Activated T-helper 9 cell treated with anti-CD3 and anti-CD28 coated beads, Interleukin-2, amount 50 U/mL, for 16 hours (primary cell): ENCODE data around the gene DOCK4.

Experiments
- DNase-seq: peaks from one replicate; pipeline ENCODE4 v3.0.0-alpha.2; 2020; ENCODE audit warnings: low read depth

Gene DOCK4

DNA sequence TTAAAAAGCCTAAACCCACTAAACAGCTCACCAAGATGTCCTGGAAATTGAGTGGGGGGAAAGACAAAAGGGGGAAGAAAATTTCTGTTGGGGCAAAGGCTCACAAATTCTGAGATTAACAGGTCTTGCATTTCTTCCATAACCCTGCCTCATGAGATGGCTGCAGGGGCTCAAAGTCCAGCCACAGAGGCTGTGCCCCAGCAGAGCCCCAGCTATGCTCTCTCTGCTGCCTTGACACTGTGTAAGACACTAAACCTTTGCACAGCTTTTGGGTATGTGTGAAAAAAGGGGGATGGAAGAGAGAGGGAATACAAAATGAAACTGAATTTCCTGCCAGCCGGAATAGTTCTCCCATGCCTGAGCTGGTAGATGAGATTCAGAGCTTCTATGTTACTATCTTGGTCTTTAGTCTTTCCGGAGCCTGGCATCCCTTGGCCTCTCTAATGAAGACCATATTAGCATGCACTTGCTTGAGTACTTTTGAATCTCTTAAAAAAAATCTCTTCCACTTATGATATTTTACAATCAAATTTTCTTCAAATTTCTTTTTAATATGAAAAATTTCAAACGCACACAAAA, 403.9 kb downstream of the DOCK4 start:
- no peak for DNase-seq

DNA sequence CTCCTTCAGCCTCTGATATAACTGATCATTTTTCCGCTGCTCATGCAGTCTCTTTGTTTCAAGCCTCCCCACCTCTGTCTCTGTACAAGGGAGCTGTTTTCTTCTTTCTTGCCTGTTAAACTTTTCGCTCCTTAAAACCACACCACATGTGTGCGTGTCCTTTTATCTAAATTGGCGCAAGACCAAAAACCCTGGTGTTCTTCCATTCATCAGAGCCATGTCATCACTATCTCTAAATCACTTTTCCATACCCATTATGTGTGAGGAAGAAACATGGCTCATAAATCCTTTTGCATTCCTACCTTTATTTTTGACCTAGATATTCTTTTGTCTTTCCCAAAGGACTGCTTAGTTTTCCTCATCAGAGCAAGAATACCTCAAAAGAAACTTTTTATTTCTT, 404.9 kb downstream of the DOCK4 start:
- no peak for DNase-seq

DNA sequence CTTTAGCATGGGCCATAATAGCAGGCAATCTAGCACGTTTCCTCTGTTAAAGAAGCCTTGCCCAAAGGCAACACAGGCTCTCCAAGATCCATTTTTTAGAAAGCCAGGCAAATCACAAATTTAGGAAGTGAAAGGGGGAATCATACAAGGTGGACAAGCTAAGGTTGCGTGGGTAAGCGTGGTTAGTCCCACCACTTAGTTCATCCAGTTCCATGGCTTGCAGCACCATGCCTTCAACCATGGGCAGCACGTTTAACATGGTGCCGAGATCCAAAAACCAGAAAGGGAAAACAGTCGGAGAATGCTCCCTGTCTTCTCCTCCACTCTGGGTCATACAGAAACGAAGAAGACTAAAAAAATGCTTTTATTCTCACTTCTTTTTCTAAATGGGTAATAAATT, 409.5 kb downstream of the DOCK4 start:
- DNase-seq = no peak

DNA sequence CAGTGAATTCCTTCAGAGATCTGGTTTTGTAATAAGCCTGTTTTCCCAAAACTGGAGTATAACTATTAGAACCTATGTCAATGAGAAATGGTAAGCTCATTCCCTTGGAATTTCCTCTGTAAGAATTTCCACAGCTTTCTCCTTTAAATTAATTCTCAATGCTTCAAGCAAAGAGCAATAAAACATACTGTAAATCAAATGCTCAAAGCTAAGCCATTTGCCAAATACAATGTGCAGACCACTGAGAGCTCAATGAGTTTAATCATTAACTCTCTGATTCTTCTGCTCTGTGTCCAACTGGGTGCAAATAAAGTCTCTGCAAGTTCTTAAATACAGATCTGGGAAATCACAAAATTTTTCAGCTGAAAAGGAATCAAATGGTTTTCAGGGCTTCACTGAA, 416.3 kb downstream of the DOCK4 start:
- no peak for DNase-seq

DNA sequence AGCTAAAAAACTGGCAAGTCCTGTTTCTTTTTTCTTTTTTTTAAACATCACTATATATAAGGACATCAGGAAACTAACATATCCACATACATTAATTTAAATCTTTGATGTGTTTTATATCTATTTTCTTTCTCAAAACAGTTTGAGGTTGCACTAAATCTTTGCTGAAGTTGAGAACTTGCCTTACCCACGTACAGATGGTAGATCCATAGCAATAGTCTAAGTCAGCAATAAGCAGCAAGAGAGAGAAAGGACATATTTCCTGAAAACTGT, 417.2 kb downstream of the DOCK4 start:
- no peak for DNase-seq

DNA sequence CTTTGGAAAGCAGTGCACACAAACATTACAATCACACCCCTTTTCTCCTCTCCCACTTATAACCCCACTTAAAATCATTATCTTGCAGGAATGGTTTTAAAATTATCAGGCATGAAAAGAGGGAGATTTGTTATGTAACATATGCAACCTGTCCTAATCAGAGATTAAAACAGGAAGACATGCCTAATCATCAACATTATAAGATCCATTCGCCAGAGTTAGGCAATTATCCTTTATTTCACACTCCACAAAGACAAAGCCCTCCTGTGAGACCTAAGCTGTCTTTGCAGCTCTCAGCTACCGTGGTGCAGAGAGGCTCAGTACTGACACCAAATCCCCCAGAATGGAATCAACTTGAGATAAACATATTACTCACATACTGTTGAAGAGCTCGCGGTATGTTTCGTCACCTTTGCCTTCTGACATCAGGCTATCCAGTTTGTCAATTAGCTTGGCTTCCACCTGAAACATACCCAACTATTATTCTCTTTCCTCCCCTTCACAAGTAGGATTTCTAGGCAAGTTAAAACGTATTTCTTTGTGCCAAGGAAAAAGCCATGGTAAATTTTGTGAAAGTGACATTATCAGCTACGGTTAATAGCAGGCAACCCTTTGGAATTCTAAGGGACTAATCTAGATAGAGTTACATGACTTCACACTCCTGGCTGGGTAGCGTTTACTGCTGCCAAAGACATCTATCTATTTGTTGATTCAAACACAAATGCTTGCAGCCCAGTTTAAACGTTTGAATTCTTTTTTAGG, 417.7 kb downstream of the DOCK4 start:
- no peak for DNase-seq

DNA sequence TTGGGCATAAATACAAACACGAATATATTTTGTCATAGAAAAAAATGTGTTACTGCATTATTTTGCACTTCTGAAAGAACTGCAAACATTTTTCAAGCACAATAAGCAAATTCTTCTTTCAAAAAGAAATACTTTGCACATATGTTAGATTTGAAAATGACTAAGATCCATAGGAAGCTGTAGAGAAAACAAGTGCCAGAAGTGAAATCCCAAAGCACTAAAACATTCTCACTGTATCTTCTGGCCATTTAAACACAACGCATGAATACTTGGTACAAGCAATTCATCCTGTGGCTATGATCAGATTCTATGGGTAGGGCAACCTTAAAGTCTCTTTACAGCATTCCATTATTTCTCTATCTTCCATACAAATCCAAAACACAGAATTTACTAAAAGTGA, 418.5 kb downstream of the DOCK4 start:
- DNase-seq = no peak

DNA sequence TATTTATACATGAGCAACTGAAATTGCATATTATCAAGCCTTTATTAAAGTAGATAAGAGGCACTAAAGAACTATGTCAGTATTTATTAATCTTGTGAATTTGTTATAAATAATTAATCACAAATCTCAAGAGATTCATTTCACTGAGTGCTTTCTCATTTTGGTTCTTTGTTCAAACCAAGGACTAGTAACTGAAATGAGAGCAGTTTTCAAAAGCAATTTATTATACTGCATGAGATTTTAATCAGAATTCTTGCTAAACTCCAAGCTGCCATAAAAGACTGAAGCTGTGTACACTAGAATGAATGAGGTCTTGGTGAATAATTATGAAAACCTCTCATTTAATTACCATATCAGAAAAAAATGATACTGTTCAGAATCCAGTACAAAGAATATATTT, 419.1 kb downstream of the DOCK4 start:
- no peak for DNase-seq

DNA sequence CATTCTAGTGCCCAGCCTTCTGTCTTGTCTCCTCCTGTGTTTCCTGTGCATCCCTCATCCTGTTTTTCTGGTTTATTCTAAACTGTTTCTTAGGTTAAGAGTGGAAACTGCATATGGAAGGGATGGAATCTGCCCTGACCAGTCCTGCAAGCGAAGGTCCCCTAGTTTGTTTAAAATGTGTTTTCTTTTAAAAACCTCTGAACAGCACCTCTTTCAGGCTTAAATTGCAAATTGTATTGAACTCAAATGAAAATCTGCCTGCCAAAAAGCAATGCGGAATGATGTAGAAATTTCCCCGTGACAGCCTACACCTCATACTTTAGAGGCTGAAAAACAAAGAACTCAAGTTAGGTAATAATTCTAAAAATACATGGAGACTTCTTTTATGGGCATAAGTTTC, 421.1 kb downstream of the DOCK4 start:
- no peak for DNase-seq

DNA sequence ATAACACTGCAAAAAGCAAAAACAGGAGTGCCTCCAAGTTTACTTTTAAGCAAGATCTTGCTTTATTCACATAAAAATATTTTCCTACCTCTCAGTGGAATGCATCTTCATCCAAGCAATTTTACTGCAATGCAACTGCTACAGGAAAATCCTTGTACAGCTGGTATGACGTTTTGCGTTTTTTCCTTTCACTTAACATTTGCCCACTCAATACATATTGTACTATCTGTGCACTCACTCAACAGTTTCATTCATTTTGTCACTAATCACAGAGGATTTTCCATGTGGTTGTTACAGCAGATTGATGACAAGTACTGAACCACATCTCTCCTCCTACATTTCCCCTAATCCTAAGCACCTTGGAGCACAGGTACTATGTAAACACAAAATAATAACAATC, 421.9 kb downstream of the DOCK4 start:
- no peak for DNase-seq

DNA sequence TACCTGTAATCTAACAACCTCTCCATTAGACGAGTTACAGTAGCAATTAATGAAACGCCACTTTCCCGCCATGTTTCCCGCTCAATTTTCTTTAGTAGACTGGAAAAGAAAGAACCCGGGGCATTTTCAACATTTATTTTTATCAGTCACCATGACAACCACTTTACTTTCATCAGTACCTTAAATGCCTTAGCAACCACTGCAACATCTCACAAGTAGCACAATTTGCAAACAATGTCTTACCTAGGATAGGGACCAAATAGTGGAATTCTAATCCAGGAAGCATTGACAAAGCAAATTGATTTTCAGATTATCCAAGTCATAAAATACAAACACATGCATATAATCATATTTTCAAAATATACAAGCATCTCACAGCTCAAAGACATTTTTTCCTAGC, 422.3 kb downstream of the DOCK4 start:
- DNase-seq = no peak

DNA sequence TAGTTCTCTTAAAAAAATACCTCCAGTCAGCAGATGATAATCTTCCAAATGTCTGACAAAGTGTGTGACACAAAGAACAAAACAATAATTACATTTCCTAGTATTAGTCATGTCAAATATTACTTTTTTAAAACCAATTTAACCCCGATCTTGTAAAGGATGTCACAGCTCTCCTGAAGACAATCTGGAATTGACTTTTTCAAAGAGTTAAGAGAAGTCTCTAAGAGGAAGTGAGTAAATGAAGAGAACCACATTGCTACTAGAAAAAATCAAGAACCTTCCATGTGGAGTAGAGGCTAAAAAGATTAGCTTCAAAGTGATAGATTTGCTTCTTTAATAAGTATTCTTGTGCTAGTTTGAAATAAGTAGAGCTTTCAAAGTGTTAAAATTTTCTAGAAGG, 425.7 kb downstream of the DOCK4 start:
- no peak for DNase-seq

DNA sequence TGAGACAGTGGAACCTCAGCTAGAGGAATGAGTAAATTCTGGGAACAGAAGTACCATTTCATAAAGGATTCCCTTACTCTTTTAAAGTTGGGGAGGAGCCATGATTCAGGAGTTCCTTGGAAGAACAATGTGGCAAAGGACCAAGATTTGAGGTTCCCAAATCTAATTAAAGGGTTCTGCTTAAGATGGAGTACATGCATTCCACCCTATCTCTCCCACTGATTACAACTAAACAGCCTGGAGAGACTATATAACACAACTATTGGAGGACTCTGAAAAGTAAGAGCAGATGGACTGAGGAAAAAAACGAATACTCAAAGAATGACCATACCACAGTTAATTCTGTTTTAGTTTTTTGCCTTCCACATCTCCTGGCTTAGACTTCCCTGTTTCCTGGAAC, 431.0 kb downstream of the DOCK4 start:
- no peak for DNase-seq

DNA sequence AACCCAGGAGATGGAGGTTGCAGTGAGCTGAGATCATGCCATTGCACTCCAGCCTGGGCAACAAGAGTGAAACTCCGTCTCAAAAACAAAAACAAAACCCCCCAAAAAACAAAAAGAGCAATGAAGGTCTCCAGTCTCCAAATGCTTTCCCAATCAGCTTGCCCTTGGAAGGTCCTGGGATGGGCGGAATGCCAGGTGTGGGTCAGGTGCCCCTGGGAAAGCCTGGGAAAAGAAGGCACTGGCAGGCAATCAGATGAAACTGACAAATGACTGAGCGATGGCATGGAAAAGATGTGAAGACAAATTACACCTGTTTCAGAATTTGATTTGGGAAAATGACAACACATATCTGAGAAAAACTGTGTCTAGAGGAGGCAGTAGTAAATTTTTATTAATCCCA, 433.5 kb downstream of the DOCK4 start:
- no peak for DNase-seq

DNA sequence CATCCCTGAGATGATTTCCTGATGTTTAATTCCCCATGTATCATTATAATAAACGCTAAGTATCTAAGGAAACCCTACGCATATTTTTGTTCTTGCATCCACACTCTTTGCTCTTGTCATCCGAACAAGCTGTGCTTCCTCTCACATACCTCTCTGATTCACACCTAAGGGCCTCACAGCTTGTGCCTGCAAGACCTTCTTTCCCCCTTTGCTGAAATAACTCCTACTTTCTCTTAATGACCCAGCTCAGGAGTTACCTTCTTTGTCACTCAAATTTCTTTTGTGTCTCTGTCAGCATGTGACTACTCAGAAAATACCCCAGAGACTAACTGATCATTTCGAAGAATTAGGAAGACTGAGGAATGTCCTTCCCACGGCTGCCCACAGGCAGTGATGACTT, 434.6 kb downstream of the DOCK4 start:
- DNase-seq = no peak

DNA sequence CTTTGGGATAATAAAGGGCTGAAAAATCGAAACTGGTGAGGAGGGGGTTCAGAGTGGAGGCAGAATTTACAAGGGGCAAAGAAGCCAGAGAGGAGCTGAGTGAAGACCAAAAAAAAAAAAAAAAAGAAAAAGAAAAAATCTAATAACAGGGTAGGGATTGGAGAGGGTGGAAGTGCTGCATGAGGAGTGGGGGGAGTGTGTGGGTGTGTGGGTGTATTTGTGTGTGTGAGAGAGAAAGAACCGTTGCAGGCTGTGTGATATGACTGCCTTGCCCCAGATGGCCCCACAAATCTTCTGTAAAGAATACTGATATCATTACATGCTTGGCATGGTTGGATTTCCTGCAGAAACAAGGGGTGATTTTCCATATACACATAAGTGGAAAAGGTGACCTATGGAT, 436.1 kb downstream of the DOCK4 start:
- no peak for DNase-seq

DNA sequence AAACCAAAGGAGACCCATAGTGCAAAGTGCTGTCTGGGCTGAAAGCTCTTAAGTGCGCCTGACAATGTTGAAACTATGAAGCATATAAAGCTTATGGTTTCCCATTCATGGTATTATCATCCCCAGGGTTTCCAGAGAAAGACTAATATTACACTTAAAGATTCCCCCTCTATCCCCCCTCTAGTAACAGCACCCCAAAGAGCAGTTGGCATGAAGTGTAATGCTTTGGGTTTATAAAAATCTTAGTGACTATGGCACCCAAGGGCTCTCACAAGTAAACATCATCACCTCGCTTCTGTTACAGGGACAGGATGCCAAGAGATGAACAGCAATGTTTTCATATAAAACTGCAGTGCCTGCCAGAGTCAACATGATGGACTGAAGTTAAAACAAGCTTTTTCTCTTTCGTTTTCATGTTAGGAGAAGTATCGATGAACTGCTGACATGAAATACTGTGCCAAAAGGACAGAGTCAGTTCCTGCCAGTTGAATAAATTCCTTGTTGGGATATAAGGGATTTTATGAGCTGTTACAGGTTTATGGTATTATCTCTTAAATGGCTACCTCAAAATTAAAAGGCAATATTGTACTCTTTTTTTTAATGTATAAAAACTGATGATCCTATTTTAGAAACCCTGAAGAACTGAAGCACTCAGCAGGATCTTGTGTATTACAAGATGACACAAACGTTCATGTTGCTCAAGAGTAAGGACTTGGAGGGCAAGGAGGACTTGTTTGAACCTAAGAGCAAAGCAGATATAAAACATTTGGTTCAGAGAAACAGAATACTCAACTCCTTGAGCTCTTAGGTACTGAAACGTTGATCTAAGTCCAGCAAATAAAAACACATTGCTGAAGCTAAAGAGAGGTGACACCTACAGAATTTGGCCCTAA, 440.2 kb downstream of the DOCK4 start:
- DNase-seq = no peak

DNA sequence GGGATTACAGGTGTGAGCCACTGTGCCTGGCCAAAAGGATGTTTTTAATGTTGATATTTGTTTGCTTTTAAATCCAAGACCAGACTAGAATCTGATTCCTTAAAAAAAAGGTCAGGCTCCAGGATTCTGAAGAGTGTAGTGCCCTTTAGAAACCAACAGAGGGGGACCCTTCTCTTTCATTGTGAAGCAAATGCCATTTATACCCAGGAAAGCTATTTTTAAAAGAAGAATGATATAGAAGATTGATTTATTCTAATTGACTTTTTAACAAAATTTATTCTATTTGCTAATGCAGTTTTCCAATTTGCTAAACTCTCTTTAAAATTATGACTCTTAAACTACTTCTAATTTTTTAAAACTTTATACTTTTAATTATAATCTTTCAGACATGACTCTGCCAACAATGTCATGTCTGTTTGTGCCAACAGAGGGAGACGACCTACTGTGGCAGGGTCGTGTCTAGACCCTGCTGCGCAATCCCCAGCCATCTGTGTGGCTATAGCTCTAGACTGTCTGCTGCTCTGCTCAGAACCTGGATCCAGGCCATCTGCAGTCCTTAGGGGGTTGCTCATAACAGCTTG, 442.9 kb downstream of the DOCK4 start:
- no peak for DNase-seq

DNA sequence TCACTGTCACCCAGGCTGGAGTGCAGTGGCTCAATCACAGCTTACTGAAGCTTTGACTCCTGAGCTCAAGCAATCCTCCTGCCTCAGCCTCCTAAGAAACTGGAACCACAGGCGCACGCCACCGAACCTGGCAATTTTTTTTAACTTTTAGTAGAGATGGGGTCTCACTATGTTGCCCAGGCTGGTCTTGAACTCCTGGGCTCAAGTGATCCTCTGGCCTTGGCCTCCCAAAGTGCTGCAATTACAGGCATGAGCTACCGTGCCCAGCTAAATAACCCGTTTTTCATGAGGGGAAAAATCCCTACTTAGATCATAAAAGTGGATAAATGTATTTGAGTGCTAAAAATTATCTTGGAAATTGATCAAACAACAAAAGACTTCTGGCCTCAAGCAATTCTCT, 443.4 kb downstream of the DOCK4 start:
- DNase-seq = no peak

DNA sequence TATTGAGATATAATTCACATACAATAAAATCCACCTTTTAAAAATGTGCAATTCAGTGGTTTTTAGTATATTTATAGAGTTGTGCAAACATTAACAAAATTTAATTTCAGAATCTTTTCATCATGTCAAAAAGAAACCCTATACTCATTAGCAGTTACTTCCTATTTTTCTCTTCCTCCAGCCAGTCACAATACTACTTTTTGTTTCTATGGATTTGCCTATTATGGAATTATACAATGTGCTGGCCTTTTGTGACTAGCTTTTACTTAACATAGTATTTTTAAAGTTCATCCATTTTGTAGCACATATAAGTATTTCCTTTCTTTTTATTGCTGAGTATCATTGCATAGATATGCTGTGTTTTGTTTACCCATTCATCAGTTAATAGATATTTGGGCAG, 444.0 kb downstream of the DOCK4 start:
- no peak for DNase-seq

DNA sequence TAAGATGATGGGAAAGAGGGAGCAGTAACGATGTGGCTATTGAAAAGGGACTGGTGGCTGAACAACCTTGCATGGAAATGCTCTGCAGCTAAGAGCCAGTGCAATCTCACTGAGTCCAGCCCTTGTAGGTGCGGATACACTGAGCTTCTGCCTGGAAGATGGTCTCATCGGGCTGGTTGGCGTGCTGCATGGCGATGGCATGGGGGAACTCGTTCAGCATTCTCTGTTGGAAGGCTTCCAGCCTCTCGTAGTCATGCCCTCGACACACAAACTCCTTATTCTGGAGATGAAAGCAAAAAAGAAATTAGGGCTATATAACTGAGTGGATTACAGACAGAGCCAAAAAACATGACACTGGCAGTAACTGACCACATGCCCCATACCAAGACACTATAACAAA, 446.2 kb downstream of the DOCK4 start:
- no peak for DNase-seq

DNA sequence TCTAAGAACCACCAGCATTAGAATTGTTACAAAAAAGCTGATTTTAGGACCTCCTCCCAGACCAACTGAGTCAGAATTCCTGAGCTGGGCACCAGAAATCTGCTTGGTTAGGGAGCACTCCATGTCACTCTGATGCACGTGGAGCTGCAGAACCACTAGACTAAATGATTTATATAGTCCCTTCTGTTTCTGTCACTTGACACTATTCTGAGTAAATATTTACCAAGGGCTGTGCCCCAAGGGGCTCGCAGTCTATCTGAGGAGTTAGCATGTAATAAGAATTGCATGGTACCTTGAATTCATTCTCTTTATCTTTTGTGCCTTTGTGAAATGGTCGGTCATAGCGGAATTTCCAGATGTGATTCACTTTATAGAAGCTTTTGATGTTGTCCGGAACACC, 447.9 kb downstream of the DOCK4 start:
- no peak for DNase-seq

DNA sequence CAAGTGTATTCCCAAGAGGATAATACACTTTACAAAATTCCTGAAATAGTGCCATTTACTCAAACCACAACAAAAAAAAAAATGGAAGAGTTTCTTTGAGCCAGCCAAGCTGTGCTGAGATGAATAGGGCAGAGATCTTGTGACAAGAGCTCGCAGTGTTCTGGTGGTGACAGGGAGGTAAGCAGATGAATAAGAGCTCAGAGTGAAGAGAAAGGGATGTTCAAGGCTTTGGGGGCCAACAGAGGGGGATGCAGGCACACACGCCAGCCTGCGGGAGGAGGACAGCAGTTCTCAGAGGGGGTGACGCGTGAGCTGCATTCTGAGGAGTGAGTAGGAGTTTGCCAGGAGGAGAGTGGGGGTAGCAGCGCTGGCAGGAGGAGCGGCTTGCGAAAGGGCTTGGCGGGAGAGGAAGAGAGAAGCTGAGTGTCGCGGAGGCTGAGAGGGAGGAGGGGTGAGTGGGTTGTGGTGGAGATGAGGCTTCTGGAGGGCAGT, 449.5 kb downstream of the DOCK4 start:
- no peak for DNase-seq
